Stimulated activated CD4-positive, alpha-beta T cell treated with anti-CD3 and anti-CD28 coated beads, Interleukin-1b, Interleukin-23, amount 100 ng/mL, for 48 hours (primary cell): ENCODE data around the gene S100A12.
"Not testable (repeated sequence)": the region's sequence is repeated elsewhere in the genome, so short reads cannot be mapped to it uniquely, and the experiment has no call there.

ENCODE experiments used
- DNase-seq: peaks from one replicate; pipeline ENCODE4 v3.0.0-alpha.2; 2020

Gene S100A12

GRCh38 chr1:153349363-153350320 is 25.8 kb downstream of the S100A12 start:
- no peak for DNase-seq

- no peak for DNase-seq
Measured at GRCh38 chr1:153348511-153349362, 26.7 kb downstream of the S100A12 start, which contains the start of gene PGLYRP4. PGLYRP4 (minus strand) TSS chr1:153348841; CDS start chr1:153347932, 909 bp downstream.

- DNase-seq = no peak
Measured at GRCh38 chr1:153347856-153348255, 27.6 kb downstream of the S100A12 start.

- DNase-seq = not testable (repeated sequence)
Measured at GRCh38 chr1:153347049-153347448, 28.4 kb downstream of the S100A12 start.

- no peak for DNase-seq
Measured at GRCh38 chr1:153346077-153346723, 29.2 kb downstream of the S100A12 start.

- no peak for DNase-seq
Measured at GRCh38 chr1:153345187-153346076, 30.0 kb downstream of the S100A12 start.

GRCh38 chr1:153344718-153345025 is 30.7 kb downstream of the S100A12 start:
- no peak for DNase-seq

GRCh38 chr1:153343811-153344717 is 31.4 kb downstream of the S100A12 start:
- no peak for DNase-seq

- DNase-seq = no peak
Measured at GRCh38 chr1:153343040-153343681, 32.3 kb downstream of the S100A12 start.

GRCh38 chr1:153342178-153342577 is 33.2 kb downstream of the S100A12 start:
- no peak for DNase-seq

GRCh38 chr1:153341431-153341934 is 33.9 kb downstream of the S100A12 start:
- no peak for DNase-seq

GRCh38 chr1:153340356-153340755 is 35.1 kb downstream of the S100A12 start:
- DNase-seq = no peak

GRCh38 chr1:153339802-153340201 is 35.6 kb downstream of the S100A12 start:
- DNase-seq = no peak

- no peak for DNase-seq
Measured at GRCh38 chr1:153337980-153338853, 37.2 kb downstream of the S100A12 start.

- DNase-seq = no peak
Measured at GRCh38 chr1:153336650-153337049, 38.8 kb downstream of the S100A12 start.

GRCh38 chr1:153333902-153334301 is 41.5 kb downstream of the S100A12 start:
- DNase-seq = no peak

- DNase-seq = no peak
Measured at GRCh38 chr1:153324912-153325311, 50.5 kb downstream of the S100A12 start.
